Immature natural killer cell (primary cell): Measurements from ENCODE around the gene WDR12. TPM values are rescaled to one million over a fixed set of nuclear protein-coding genes. Genes with fewer than 3 reads are reported as not detected.
"Not testable (repeated sequence)": the region's sequence is repeated elsewhere in the genome, so short reads cannot be mapped to it uniquely, and the experiment has no call there.

Experiments used
- DNase-seq, 3 donors: peaks; one replicate each; pipeline ENCODE4 v3.0.0; 2022; ENCODE audit warnings: mixed read lengths in 1 of 3
- H3K27ac Mint-ChIP-seq, 6 donors: one replicate each; pipeline ENCODE4 v1.8.0; 2020; ENCODE audit warnings: mixed read lengths in 6 of 6, mild to moderate bottlenecking in 5 of 6, inconsistent platforms in 4 of 6, moderate library complexity in 3 of 6
- H3K27me3 Mint-ChIP-seq, 3 donors: one replicate each; pipeline ENCODE4 v1.8.0; 2020 to 2021; ENCODE audit warnings: low read depth in 3 of 3, mild to moderate bottlenecking in 3 of 3, mixed read lengths in 3 of 3, moderate library complexity in 3 of 3, inconsistent platforms in 1 of 3
- H3K36me3 Mint-ChIP-seq, 3 donors: one replicate each; pipeline ENCODE4 v1.8.0; 2020; ENCODE audit warnings: mixed read lengths in 3 of 3, inconsistent platforms in 2 of 3, mild to moderate bottlenecking in 2 of 3
- H3K4me1 Mint-ChIP-seq, 2 donors: one replicate each; pipeline ENCODE4 v1.8.0; 2020; ENCODE audit warnings: inconsistent platforms in 2 of 2, mild to moderate bottlenecking in 2 of 2, mixed read lengths in 2 of 2, moderate library complexity in 1 of 2
- H3K4me3 Mint-ChIP-seq, 5 donors: one replicate each; pipeline ENCODE4 v1.8.0; 2020; ENCODE audit warnings: mild to moderate bottlenecking in 5 of 5, mixed read lengths in 5 of 5, inconsistent platforms in 3 of 5, moderate library complexity in 3 of 5
- H3K9me3 Mint-ChIP-seq, 6 donors: one replicate each; pipeline ENCODE4 v1.8.0; 2020; ENCODE audit warnings: mild to moderate bottlenecking in 6 of 6, mixed read lengths in 6 of 6, inconsistent platforms in 4 of 6, moderate library complexity in 3 of 6
- polyA plus RNA-seq, 3 donors: library from polyadenylated mRNA; unstranded; fragments of 300-500 nt; fragmentation: Illumina TruSeq; gene quantifications; one replicate each; pipeline ENCODE4 v1.2.3, GENCODE V29; 2021

Gene WDR12
- polyA plus RNA-seq, result 10 to 100 TPM in 2 of 3 donors, 1 to 10 TPM in 1; 5.3 to 21.8 (median 17.8) TPM

DNA sequence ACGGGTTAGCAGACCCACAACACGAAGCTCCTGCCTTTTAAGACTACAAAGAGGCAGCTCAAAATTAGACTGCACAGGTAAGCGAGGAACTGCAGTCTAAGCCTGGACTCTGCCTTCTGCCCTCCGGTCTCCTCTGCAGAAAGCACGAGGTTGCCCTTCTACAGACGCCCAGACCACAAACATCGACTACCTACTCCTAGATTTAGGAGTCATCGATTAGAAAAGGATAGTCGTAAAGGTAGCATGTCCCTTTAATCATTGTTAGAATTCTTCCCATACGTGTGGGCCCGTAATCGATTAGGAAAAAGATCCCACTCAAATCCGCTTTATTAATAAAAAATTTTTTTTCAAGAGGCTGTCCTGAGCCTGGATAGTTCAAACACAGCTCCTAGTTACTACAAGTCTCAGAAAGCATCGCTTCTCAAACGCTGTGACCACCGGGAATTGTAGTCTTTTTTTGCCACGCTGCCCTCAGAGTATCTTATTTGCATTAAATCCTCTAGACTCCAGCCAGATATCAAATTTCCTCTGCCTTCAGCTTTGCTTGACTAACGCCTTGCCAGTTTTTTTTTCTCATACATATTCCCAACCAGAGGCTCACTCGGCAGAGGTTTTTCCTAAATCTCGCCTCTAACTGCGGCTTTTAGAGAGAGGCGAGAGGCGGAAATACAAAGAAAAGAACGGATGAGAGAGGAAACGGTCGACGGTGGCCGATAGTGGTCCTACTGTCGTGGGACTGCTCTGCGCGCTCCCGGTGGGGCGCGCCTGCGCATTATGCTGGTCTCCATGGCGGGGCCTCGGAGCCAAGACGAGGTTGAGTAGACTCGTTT lies at the start of gene WDR12, which contains the start of gene CARF:
Gene WDR12, minus strand, starts transcription at position 162 of the 830 bp plus-strand sequence. CDS start 197 bp downstream, outside the sequence.
Gene CARF, plus strand, starts transcription at position 764 of the 830 bp plus-strand sequence. CDS start 29,628 bp downstream, outside the sequence.
- peaks cover 5 to 6% (median 5%) of the 10 kb centered on the region in 3 donors for H3K27me3 Mint-ChIP-seq
- H3K9me3 Mint-ChIP-seq, result no peaks in the 10 kb centered on the region
- H3K36me3 Mint-ChIP-seq, result no peaks in the 10 kb centered on the region
- peaks cover 16 to 42% of the 10 kb centered on the region in 2 donors for H3K4me1 Mint-ChIP-seq
- DNase-seq, result peak; percentile 91 to 92 (median 91)
- peak within 1 kb of the TSS; percentile 97 to 99 (median 98) for H3K4me3 Mint-ChIP-seq
- peak within 1 kb of the TSS; percentile 93 to 99 (median 97) for H3K27ac Mint-ChIP-seq

DNA sequence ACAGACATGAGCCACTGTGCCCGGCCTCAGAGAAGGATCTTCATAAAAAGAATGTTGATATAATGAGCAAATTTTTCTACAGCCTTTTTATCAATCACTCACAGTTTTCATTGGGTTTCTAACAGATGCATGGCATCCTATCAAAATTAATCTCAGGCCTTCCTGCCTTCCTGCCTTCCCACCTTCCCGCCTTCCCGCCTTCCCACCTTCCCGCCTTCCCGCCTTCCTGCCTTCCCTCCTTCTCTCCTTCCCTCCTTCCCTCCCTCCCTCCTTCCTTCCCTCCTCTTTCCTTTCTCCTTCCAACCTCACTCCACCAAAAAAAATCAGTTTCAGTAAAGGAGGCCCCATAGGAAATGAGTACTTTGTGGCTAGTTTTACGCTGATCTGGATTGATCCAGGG lies 49.1 kb upstream of the WDR12 start:
- H3K27me3 Mint-ChIP-seq, result no peaks in the 10 kb centered on the region
- peaks cover 8 to 19% (median 13%) of the 10 kb centered on the region in 3 donors for H3K36me3 Mint-ChIP-seq
- no peaks in the 10 kb centered on the region for H3K9me3 Mint-ChIP-seq
- H3K4me3 Mint-ChIP-seq, result no peak overlapping the region
- H3K27ac Mint-ChIP-seq, result no peak overlapping the region
- DNase-seq, result no peak
- H3K4me1 Mint-ChIP-seq, result no peaks in the 10 kb centered on the region

DNA sequence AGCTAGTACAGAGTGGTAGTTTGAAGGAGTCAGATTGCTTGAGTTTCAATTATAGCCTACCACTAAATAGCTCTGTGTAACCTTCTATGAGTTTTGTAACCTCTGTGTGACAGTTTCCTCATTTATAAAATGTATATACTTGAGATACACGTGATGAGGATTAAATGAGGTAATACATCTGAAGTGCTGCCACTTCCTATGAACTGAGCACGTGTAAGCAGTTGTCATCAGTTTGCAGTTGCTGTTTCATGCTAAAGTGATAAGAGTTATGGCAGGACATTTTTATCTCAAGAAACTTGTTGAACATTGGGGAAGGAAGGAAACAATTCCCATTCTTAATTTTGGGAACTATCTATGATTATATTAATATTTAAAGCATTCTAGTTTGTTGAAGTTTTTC lies 39.1 kb upstream of the WDR12 start:
- Mint-ChIP-seq H3K27me3 (no peaks in the 10 kb centered on the region), H3K9me3 (peaks cover 0 to 14% (median 0%) of the 10 kb centered on the region in 6 donors), H3K36me3 (peaks cover 25 to 42% (median 34%) of the 10 kb centered on the region in 3 donors), H3K4me3 (no peak overlapping the region), H3K27ac (no peak overlapping the region), H3K4me1 (no peaks in the 10 kb centered on the region)
- no peak for DNase-seq

DNA sequence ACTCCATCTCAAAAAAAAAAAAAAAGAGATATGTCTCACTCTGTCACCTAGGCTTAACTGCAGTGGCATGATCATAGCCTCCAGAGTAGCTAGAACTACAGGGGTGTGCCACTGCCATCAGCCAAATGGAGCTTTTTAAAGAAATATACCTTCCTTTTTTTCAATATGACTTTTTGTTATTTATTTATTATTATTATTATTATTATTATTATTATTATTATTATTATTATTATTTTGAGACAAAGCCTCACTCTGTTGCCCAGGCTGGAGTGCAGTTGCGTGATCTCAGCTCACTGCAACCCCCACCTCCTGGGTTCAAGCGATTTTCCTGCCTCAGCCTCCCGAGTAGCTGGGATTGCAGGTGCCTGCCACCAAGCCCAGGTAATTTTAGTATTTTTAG lies 37.9 kb upstream of the WDR12 start:
- H3K4me3 Mint-ChIP-seq, H3K27ac Mint-ChIP-seq, H3K4me1 Mint-ChIP-seq, DNase-seq, H3K27me3 Mint-ChIP-seq: not testable (repeated sequence)
- peaks cover 34 to 51% (median 47%) of the 10 kb centered on the region in 3 donors for H3K36me3 Mint-ChIP-seq
- peaks cover 0 to 14% (median 2%) of the 10 kb centered on the region in 6 donors for H3K9me3 Mint-ChIP-seq

DNA sequence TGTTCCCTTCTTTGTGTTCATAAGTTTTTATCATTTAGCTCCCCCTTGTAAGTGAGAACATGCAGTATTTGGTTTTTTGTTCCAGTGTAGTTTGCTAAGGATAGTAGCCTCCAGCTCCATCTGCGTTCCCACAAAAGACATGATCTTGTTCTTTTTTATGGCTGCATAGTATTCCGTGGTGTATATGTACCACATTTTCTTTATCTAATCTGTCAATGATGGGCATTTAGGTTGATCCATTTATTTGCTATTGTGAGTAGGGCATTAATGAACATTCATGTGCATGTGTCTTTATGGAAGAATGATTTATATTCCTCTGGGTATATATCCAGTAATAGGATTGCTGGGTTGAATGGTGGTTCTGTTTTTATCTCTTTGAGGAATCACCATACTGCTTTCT lies 34.0 kb upstream of the WDR12 start:
- Mint-ChIP-seq H3K27me3 (no peaks in the 10 kb centered on the region), H3K9me3 (peaks cover 0 to 14% (median 2%) of the 10 kb centered on the region in 6 donors), H3K36me3 (peaks cover 24 to 52% (median 48%) of the 10 kb centered on the region in 3 donors), H3K4me1 (no peaks in the 10 kb centered on the region), H3K27ac (no peak overlapping the region), H3K4me3 (no peak overlapping the region)
- DNase-seq, result no peak

DNA sequence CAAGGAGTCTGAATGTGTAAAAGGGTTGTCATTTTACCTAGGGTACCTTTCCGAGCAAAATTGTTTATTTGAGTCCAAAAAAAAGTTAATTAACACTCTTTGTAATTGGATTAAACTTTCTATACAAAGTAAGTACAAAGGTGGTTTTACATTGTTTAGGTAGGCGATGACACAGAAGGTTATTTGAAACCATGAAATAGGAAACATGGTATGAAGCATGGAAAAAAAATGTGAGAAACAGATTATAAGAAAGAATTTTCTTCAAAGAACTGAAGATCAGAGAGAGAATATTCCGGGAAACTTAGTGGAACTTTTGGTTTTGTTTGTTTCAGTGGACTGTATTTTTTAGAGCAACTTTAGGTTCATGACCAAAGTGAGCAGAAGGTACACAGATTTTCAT lies 33.3 kb upstream of the WDR12 start:
- peaks cover 0 to 14% (median 2%) of the 10 kb centered on the region in 6 donors for H3K9me3 Mint-ChIP-seq
- H3K4me3 Mint-ChIP-seq, result no peak overlapping the region
- no peak overlapping the region for H3K27ac Mint-ChIP-seq
- H3K27me3 Mint-ChIP-seq, result no peaks in the 10 kb centered on the region
- H3K36me3 Mint-ChIP-seq, result peaks cover 24 to 55% (median 48%) of the 10 kb centered on the region in 3 donors
- no peaks in the 10 kb centered on the region for H3K4me1 Mint-ChIP-seq
- no peak for DNase-seq

DNA sequence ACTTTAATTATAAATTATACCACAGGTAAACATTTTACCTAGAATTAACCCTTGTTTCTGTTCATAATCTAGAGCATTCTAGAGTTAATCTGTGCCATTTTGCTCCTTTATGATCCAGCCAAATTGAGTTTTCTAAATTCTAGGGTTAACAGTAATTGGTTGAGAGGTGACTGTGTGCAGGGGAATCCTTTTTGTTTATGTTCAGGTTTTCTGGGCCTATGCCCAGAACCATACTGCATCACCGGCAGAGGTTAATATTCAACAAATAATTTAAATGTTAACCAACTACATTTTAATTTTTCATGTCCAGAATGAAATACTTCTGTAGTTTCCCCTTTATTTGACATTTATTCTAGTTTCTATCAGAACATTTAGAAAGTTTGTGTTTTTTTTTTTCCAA lies 32.9 kb upstream of the WDR12 start:
- Mint-ChIP-seq H3K4me1 (no peaks in the 10 kb centered on the region), H3K4me3 (no peak overlapping the region), H3K27me3 (no peaks in the 10 kb centered on the region), H3K36me3 (peaks cover 24 to 55% (median 48%) of the 10 kb centered on the region in 3 donors), H3K27ac (no peak overlapping the region), H3K9me3 (peaks cover 0 to 14% (median 2%) of the 10 kb centered on the region in 6 donors)
- no peak for DNase-seq

DNA sequence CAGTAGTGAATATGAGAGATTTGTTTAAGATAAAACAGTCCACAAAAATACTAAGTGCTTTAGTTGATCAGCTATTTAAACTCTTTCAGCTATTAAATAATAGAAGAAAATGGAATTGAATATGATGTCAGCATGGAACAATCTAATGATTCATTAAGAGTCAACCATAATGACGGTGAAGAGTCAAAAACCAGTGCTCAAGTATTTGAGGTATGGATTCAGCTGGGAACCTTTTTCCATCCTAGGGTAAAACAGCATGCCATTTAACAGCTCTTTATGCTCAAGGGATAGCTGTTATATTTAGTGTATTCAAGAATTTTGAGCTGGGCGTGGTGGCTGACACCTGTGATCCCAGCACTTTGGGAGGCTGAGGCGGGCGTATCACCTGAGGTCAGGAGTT lies 30.3 kb upstream of the WDR12 start:
- Mint-ChIP-seq H3K4me3 (no peak overlapping the region), H3K27me3 (no peaks in the 10 kb centered on the region), H3K9me3 (peaks cover 0 to 5% (median under 1%) of the 10 kb centered on the region in 6 donors), H3K4me1 (no peaks in the 10 kb centered on the region), H3K27ac (no peak overlapping the region), H3K36me3 (peaks cover 23 to 47% (median 44%) of the 10 kb centered on the region in 3 donors)
- DNase-seq, result no peak

DNA sequence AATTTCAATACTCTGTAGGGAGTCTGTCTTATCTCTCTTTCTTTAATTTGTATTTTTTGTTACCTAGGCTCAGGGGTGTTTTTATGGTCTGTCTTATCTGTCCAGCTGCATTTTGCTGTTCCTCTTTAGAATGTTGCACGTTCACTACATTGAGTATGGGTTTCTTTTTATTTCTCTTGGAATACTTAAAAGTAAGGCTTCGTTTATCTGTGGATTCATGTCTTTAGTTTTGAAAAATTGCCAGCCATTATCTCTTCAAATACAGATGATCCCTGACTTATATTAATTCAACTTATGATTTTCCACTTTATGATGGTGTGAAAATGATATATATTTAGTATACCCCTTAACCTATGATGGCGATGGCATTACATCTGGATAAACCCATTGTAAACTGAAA lies 27.5 kb upstream of the WDR12 start:
- H3K4me3 Mint-ChIP-seq, result no peak overlapping the region
- no peaks in the 10 kb centered on the region for H3K27me3 Mint-ChIP-seq
- H3K36me3 Mint-ChIP-seq, result peaks cover 5 to 26% (median 19%) of the 10 kb centered on the region in 3 donors
- H3K9me3 Mint-ChIP-seq, result no peaks in the 10 kb centered on the region
- no peak overlapping the region for H3K27ac Mint-ChIP-seq
- no peaks in the 10 kb centered on the region for H3K4me1 Mint-ChIP-seq
- DNase-seq, result no peak

DNA sequence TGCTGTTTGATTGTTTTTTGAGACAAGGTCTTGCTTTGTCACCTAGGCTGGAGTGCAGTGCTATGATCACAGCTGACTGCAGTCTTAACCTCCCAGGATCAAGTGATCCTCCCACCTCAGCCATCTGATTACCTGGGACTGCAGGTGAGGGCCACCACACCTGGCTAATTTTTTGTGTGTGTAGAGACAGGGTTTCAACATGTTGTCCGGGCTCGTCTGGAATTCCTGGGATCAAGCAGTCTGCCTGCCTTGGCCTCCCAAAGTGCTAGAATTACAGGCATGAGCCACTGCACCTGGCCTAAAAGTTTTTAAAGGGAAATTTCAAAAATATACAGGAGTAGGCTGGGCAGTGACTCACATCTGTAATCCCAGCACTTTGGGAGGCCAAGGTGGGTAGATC lies 23.0 kb upstream of the WDR12 start:
- H3K4me3 Mint-ChIP-seq, result no peak overlapping the region
- no peaks in the 10 kb centered on the region for H3K27me3 Mint-ChIP-seq
- H3K9me3 Mint-ChIP-seq, result no peaks in the 10 kb centered on the region
- no peaks in the 10 kb centered on the region for H3K4me1 Mint-ChIP-seq
- DNase-seq, result no peak
- H3K27ac Mint-ChIP-seq, result no peak overlapping the region
- peaks cover 5 to 34% (median 24%) of the 10 kb centered on the region in 3 donors for H3K36me3 Mint-ChIP-seq

DNA sequence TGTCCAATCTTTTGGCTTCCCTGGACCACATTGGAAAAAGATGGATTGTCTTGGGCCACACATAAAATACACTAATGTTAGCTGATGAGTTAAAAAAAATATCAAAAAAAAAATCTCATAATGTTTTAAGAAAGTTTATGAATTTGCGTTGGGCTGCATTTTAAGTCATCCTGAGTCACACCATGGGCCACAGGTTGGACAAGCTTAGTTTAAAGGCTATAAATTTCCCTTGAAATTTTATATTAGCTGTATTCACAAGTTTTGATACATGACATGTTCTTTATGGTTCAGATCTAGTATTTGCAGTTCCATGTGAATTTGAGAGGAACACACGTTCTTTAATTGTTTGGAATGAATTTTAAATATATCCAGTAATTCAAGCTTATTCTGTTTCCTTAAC lies 22.5 kb upstream of the WDR12 start:
- peaks cover 3 to 31% (median 26%) of the 10 kb centered on the region in 3 donors for H3K36me3 Mint-ChIP-seq

DNA sequence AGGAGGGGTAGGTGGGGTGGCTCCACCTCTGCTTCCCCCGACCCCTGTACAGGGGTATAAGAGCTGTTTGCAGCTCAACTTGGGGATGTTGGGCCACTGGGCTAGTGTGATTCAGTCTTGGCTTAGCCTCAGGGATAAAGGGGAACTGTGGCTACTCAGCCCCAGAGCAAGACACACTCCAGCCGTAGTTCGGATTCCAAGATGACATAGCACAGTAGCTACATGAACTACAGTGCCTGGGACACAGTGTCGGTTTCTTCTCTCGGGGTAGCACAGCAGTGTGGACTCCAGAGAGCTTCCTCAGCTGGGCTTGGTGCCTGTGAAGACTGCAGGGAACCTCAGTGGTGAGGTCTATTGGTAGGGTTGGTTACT lies 21.7 kb upstream of the WDR12 start:
- DNase-seq, result no peak
- H3K27me3 Mint-ChIP-seq, result no peaks in the 10 kb centered on the region
- H3K27ac Mint-ChIP-seq, result no peak overlapping the region
- no peaks in the 10 kb centered on the region for H3K9me3 Mint-ChIP-seq
- peaks cover 0 to 32% (median 24%) of the 10 kb centered on the region in 3 donors for H3K36me3 Mint-ChIP-seq
- no peak overlapping the region for H3K4me3 Mint-ChIP-seq
- no peaks in the 10 kb centered on the region for H3K4me1 Mint-ChIP-seq

More for the DNA sequence above, 22.5 kb upstream of the WDR12 start:
- no peaks in the 10 kb centered on the region for H3K27me3 Mint-ChIP-seq
- no peak overlapping the region for H3K27ac Mint-ChIP-seq
- H3K4me1 Mint-ChIP-seq, result no peaks in the 10 kb centered on the region
- no peak for DNase-seq
- no peaks in the 10 kb centered on the region for H3K9me3 Mint-ChIP-seq
- no peak overlapping the region for H3K4me3 Mint-ChIP-seq

DNA sequence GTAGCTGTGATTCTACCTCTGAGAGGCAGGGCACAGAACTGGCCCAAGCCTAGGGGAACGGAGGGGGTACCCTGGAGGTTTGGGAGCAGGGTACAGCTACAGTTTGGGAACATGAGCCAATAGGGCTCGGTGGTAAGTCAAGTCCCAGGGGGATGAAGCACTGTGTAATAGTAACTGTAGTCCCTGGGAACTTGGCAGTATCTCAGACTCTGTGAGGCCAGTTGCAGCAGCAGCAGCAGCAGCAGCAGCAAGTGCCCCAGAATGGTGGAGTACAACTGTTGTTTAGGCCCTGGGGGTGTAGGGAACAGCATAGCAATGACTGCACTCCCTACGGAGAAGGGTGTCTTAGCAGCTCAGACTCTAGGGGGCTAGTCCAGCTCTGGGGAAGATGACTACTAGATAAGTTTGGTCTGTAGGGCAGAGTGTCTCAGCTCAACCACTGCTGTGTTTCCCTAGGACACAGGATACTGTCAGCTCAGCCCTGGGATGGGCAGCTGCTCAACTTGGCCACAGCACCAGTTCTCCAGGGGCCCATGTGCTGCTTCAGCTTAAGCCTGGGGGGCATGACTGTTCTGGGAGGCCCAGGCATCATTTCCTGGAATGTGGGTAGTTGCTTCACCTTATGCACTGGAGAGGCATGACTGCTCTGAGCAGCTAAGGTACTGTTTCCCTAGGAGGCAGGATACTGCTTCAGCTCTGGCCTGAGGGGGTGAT lies 21.1 kb upstream of the WDR12 start:
- no peak for DNase-seq
- no peaks in the 10 kb centered on the region for H3K9me3 Mint-ChIP-seq
- no peaks in the 10 kb centered on the region for H3K4me1 Mint-ChIP-seq
- peaks cover 0 to 35% (median 29%) of the 10 kb centered on the region in 3 donors for H3K36me3 Mint-ChIP-seq
- no peak overlapping the region for H3K4me3 Mint-ChIP-seq
- no peaks in the 10 kb centered on the region for H3K27me3 Mint-ChIP-seq
- no peak overlapping the region for H3K27ac Mint-ChIP-seq

DNA sequence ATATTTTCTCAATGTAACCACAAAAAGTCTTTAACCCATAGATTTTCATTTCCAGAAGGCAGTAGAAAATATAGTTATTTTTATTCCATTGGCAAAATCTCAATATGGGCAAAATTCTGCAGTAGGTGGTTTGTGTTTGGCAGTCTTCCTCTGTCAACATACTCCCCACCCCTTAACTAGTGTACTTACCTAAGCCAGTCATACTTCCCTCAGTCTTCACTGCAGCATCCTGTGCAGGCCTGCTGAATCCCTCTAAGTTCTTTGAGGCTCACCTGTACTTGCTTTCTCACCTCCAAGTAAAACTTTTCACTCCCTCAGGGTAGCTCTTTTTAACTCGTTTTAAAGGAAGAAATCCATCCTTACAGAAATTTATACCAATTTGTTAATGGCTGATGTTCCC lies 7.4 kb upstream of the WDR12 start:
- no peaks in the 10 kb centered on the region for H3K27me3 Mint-ChIP-seq
- H3K36me3 Mint-ChIP-seq, result peaks cover 4 to 10% (median 6%) of the 10 kb centered on the region in 3 donors
- no peaks in the 10 kb centered on the region for H3K9me3 Mint-ChIP-seq
- H3K27ac Mint-ChIP-seq, result no peak overlapping the region
- H3K4me1 Mint-ChIP-seq, result no peaks in the 10 kb centered on the region
- no peak for DNase-seq
- H3K4me3 Mint-ChIP-seq, result no peak overlapping the region
